ENCODE results near the gene IGLL1. TPM values are rescaled to one million over a fixed set of nuclear protein-coding genes. Genes with fewer than 3 reads are reported as not detected.

Gene IGLL1
- total RNA-seq, 1 donor from 2014 or later, result not detected

GRCh38 chr22:23533771-23534191, 46.3 kb downstream of the IGLL1 start:
- no peak overlapping the region for H3K4me3 ChIP-seq
- no peaks in the 10 kb centered on the region for H3K4me1 ChIP-seq
- no peaks in the 10 kb centered on the region for H3K9me3 ChIP-seq
- DNase-seq (ENCODE audit: extremely low spot score in 2 of 2), result no peak
- no peaks in the 10 kb centered on the region for H3K27me3 ChIP-seq
- TF ChIP-seq POLR2A (IDR thresholded peaks at IDR 0.05), result no peak
- TF ChIP-seq POLR2AphosphoS5 (IDR thresholded peaks at IDR 0.05; ENCODE audit: insufficient read depth in 1 of 2, low read depth in 1 of 2), result no peak
- TF ChIP-seq CTCF (IDR thresholded peaks at IDR 0.05), result no peak
- H3K36me3 ChIP-seq, result no peaks in the 10 kb centered on the region
- intact Hi-C loops (cut with DNase I), result loop anchor here (10.0 kb wide), 1 partner anchor 219 kb away; no protein-coding TSS in a partner anchor
- no peak overlapping the region for H3K27ac ChIP-seq

GRCh38 chr22:23533328-23533762, 46.7 kb downstream of the IGLL1 start:
- Histone ChIP-seq H3K4me1 (no peaks in the 10 kb centered on the region), H3K4me3 (no peak overlapping the region), H3K36me3 (no peaks in the 10 kb centered on the region), H3K27ac (no peak overlapping the region), H3K9me3 (no peaks in the 10 kb centered on the region), H3K27me3 (no peaks in the 10 kb centered on the region)
- DNase-seq (ENCODE audit: extremely low spot score in 2 of 2), result no peak
- TF ChIP-seq POLR2A (IDR thresholded peaks at IDR 0.05), result no peak
- no peak for TF ChIP-seq POLR2AphosphoS5 (IDR thresholded peaks at IDR 0.05; ENCODE audit: insufficient read depth in 1 of 2, low read depth in 1 of 2)
- no peak for TF ChIP-seq CTCF (IDR thresholded peaks at IDR 0.05)
- intact Hi-C loops (cut with DNase I), result loop anchor here (10.0 kb wide), 1 partner anchor 219 kb away; no protein-coding TSS in a partner anchor

- Histone ChIP-seq H3K36me3 (no peaks in the 10 kb centered on the region), H3K4me1 (no peaks in the 10 kb centered on the region), H3K27me3 (no peaks in the 10 kb centered on the region), H3K9me3 (no peaks in the 10 kb centered on the region), H3K27ac (no peak overlapping the region), H3K4me3 (no peak overlapping the region)
- intact Hi-C loops (cut with DNase I), result loop anchor here (10.0 kb wide), 1 partner anchor 218 kb away; no protein-coding TSS in a partner anchor
- TF ChIP-seq POLR2A (IDR thresholded peaks at IDR 0.05), result no peak
- no peak for TF ChIP-seq CTCF (IDR thresholded peaks at IDR 0.05)
- TF ChIP-seq POLR2AphosphoS5 (IDR thresholded peaks at IDR 0.05; ENCODE audit: insufficient read depth in 1 of 2, low read depth in 1 of 2), result no peak
- no peak for DNase-seq (ENCODE audit: extremely low spot score in 2 of 2)
These were observed 47.4 kb downstream of the IGLL1 start for GRCh38 chr22:23532731-23533130.

GRCh38 chr22:23531966-23532705, 48.0 kb downstream of the IGLL1 start:
- no peak overlapping the region for H3K4me3 ChIP-seq
- no peaks in the 10 kb centered on the region for H3K36me3 ChIP-seq
- H3K27ac ChIP-seq, result no peak overlapping the region
- DNase-seq (ENCODE audit: extremely low spot score in 2 of 2), result no peak
- no peaks in the 10 kb centered on the region for H3K9me3 ChIP-seq
- intact Hi-C loops (cut with DNase I), result loop anchor here (10.0 kb wide), 1 partner anchor 217 kb away; no protein-coding TSS in a partner anchor
- no peaks in the 10 kb centered on the region for H3K27me3 ChIP-seq
- no peaks in the 10 kb centered on the region for H3K4me1 ChIP-seq
- TF ChIP-seq CTCF (IDR thresholded peaks at IDR 0.05) (no peak), POLR2A (IDR thresholded peaks at IDR 0.05) (no peak), POLR2AphosphoS5 (IDR thresholded peaks at IDR 0.05; ENCODE audit: insufficient read depth in 1 of 2, low read depth in 1 of 2) (no peak)

Measured in vagina (tissue), 2 donors.